Epithelial cell of proximal tubule (primary cell): ENCODE results near the gene ATN1. TPM values are rescaled to one million over a fixed set of nuclear protein-coding genes. Genes with fewer than 3 reads are reported as not detected.

Source experiments
- DNase-seq: peaks from one replicate; pipeline ENCODE4 v3.0.0-alpha.2; 2011; ENCODE audit warnings: low read depth
- H3K4me3 ChIP-seq: 2 replicates; pipeline ENCODE4 v1.5.1; 2011; ENCODE audit warnings: low read depth, mild to moderate bottlenecking, low read length
- CTCF ChIP-seq: conservative IDR thresholded peaks from 2 replicates; pipeline ENCODE4 v1.5.1; 2012; ENCODE audit warnings: low read depth, mild to moderate bottlenecking, low read length
- total RNA-seq: library from RNA; depleted of rRNA; stranded (reverse); fragments of >200 nt; gene quantifications from 2 replicates; pipeline ENCODE4 v1.2.3, GENCODE V29; 2015

Gene ATN1
- total RNA-seq, 1 donor from 2014 or later, result 17.9 TPM

GRCh38 chr12:6938353-6939190 is 10.8 kb downstream of the ATN1 start:
- TF ChIP-seq CTCF, result no peak

GRCh38 chr12:6939191-6939540 is 11.4 kb downstream of the ATN1 start:
- no peak for TF ChIP-seq CTCF
- no peak overlapping the region for H3K4me3 ChIP-seq

More at GRCh38 chr12:6938353-6939190, 10.8 kb downstream of the ATN1 start:
- no peak for DNase-seq
- H3K4me3 ChIP-seq, result peak overlapping the region; percentile 68

GRCh38 chr12:6941267-6941666 is 13.5 kb downstream of the ATN1 start:
- no peak for TF ChIP-seq CTCF
- H3K4me3 ChIP-seq, result no peak overlapping the region
- no peak for DNase-seq

More at GRCh38 chr12:6939191-6939540, 11.4 kb downstream of the ATN1 start:
- no peak for DNase-seq

- TF ChIP-seq CTCF, result no peak
- no peak for DNase-seq
- no peak overlapping the region for H3K4me3 ChIP-seq
Observed at GRCh38 chr12:6941782-6942181, 14.0 kb downstream of the ATN1 start.

GRCh38 chr12:6942331-6942665 is 14.5 kb downstream of the ATN1 start:
- no peak for TF ChIP-seq CTCF
- no peak for DNase-seq
- H3K4me3 ChIP-seq, result no peak overlapping the region

GRCh38 chr12:6943389-6943721 is 15.6 kb downstream of the ATN1 start:
- no peak for DNase-seq

More at GRCh38 chr12:6943389-6943721, 15.6 kb downstream of the ATN1 start:
- TF ChIP-seq CTCF, result no peak
- H3K4me3 ChIP-seq, result peak overlapping the region; percentile 75
